Measurements from ENCODE around the gene NABP1.

Gene NABP1

GRCh38 chr2:191650896-191651773, 26.8 kb upstream of the NABP1 start:
- DNase-seq, result no peak

GRCh38 chr2:191653667-191654391, 24.1 kb upstream of the NABP1 start:
- no peak for DNase-seq

DNA sequence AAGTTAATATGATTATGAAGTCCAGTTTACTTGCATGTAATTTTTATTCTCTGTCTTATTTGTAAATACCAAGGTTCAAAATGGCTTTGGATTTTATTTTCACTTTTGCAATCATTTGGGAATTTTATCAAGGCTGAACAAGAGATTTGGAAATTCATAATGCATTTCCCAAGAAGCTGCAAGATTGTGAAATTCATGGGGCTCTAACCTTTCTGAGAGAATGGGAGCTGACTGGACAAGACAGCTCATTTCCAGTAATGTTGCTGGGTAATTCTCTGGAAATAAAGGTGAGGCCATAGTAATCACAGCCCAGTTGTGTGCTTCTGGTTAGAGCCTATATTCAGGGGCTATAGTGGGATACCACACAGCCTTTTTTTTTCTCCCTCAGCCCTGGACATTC, 21.5 kb upstream of the NABP1 start:
- DNase-seq, result no peak

DNA sequence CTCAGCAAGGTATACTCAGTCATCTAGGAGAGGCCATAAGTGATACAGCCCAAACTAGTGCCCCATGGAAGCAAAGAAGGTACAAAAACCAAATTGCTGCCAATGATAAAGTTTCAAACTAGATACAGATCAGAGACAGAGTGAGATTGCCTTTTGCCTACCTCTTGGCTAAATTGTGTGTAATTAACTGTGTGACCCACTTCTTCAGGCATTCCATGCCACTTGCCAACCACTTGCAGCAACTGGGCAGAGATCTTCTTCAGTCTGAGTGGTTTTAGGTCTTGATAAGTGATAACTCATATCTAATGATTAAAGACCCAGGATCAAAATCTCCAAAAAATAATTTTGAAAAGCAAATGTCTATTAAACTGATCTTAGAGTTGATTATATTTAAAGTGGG, 21.1 kb upstream of the NABP1 start:
- DNase-seq, result no peak

DNA sequence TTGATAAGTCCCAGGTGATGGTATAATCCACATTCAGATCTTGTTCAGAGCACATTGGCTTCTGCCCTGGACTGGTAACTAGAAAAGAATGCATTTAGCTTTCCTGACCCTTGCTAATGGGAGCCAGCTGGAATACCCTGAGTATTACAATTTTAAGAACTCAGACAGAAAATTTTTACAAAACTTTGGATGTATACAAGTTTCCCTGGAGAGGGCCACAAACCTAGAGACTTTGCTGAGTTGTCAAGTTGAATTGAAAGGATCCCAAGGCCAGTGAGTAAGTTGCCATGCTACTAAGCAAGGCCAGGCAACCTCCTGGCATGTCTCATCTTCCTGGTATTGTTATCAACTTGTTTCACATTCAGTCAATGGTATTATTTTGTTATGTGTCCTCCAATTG, 20.0 kb upstream of the NABP1 start:
- no peak for DNase-seq

GRCh38 chr2:191659198-191659597, 18.7 kb upstream of the NABP1 start:
- DNase-seq, result no peak

DNA sequence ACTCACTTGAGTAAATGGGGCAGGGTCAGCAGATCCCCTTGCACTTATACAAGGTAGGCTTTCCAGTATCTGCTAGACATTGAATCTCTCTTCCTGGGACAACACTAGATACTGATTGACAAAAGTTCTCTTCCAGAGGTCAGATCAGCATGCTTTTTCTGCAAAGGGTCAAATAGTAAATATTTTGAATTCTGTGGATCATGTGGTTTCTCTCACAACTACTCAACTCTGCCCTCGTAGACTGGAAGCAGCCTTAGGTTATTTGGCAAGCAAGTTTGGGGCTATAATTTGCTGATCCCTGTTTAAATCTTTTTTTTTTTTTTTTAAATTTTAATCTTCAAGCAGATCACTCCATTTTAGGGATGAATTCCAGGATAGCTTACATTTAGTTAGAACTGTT, 17.4 kb upstream of the NABP1 start:
- DNase-seq, result no peak

- no peak for DNase-seq
Measured at GRCh38 chr2:191661097-191661924, 16.6 kb upstream of the NABP1 start.

DNA sequence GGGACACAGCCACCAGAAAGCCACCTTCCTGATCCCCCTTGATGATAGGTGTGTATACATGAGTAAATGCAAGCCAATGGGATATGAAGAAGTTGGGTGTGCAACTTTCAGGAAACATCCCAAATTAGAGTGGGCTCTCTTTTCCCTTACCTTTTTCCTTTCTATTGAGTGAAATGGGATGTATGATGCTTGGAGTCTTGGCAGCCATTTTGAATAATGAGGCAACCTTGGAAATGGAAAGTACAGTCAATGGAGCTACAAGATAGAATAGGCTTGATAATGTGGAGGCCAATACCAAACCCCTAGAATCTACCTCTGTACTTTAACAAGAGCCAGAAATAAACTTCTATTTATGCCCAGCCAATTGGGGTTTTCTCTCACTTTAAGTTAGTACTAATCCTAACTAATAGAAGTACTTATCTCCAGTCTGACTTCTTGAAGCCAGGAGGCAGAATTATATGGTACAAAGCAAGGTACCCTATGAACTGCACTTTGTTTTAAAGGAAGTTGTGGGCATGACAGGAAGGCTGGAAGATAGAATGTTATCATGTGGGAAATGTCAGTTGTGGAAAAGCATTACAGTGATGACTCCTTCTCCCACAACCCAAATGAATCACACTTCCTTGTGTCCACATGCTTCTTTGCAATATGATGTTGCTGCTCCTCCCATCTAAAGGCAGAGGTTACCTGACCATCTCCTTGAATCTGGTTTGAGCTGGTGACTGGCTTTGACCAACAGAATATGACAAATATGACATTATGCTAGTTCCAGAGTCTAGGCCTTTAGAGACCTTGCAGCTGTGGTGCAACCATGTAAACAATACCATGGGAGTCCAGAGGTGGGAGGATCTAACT, 12.9 kb upstream of the NABP1 start:
- DNase-seq, result no peak

DNA sequence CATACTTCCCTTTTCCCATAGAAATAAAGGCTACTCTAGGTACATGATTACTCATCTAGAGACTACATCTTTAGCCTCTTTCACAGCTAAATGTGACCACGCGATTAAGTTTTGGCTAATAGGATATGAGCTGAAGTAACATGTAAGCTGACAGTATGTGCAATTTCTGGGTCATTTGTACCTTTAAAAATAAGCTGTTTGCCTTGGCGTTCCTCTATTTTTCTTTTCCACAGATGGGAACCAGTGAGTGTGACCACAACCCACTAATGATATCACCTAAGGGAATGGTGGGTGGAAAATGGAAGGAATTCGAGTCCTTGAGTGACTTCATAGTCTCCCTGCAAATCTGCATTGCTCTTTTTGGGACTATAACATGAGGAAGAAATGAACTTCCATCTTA, 11.7 kb upstream of the NABP1 start:
- DNase-seq, result no peak

- no peak for DNase-seq
Measured at GRCh38 chr2:191666732-191667131, 11.2 kb upstream of the NABP1 start.

DNA sequence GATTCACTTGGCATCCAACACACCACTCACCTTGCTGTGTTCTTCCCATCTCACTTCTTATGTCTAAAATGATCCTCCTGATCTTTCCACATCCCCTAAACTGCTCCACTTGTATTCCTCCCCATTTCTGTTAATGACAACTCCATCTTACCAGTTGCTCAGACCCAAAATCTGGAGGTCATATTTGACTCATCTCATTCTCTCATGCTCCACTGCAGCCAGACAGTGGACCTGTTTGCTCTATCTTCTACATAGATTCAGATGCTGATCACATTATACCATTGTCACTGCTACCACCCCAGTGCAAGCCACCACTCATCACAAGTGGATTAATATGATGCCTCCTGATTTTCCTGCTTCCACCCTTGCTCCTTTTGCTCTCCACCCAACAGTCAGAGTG, 7.9 kb upstream of the NABP1 start:
- no peak for DNase-seq

GRCh38 chr2:191670787-191671186, 7.1 kb upstream of the NABP1 start:
- DNase-seq, result no peak

DNA sequence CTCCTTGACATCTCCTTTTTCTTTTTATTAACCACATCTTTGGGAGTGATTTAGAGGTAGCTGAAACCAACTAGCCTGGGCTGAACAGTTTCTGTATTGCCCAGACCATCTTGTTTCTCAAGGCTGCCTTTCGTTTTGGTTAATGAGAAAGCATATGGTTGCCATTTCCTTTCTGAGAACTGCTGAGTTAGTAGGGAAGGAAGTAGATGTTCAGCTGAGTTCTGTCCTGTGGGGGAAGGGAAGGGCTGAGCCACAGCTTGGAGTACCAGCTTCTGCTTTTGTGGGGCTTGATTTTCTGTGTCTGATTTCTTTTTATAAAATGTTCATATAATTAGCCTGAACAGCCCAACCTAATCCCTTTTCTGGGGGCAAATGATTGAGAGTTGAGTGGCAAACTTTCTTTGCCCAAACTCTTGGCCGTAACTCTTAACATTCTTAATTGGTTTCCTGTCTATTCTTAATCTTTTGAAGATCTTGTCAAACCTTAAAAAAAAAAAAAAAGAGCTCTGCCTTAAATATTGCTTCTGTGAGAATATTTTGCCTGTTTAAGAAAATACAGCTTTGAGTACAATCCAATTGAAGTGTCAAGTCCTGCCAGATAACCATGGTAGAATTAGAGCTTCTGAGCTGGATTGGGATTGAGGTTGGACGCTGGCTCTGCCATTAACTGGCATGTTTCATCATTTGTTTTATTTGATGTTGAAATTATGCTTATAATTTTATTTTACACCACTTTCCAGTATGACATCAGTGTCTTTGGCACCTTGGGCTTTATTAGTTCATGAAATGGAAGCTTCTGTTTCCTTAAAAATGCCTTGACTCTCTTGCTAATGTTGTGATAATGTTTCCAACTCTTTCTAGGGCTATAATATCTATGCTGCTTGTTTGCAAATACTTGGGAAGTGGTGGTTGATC, 1.9 kb upstream of the NABP1 start:
- DNase-seq, result peak; percentile 69

- DNase-seq, result peak; percentile 64
Measured at GRCh38 chr2:191676790-191677645, 918 bp upstream of the NABP1 start.

DNA sequence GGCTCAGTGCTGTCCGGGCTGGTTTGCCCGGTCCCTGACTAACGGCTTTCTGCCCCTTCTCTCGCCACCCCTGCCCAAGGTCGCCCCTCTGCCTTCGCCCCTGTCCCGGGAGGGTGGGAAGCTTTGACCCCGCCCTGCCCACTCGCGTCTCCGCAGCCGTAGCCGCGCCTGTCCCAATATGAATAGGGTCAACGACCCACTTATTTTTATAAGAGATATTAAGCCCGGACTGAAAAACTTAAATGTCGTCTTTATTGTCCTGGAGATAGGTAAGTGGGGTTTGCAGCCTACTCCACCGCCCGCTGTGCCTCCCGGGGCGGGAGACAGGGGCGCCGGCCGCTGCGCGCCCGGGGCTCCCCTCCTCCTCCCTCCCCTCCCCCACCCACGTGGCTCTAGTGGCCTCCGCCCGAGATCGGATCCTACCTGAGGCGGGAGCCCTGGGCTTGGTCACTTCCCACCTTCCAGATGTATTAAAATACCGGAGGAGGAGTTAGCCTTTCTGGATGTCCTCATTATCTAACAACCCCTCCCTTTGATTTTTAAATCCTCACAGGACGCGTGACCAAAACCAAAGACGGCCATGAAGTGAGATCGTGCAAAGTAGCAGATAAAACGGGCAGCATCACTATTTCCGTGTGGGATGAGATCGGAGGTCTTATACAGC, 633 bp downstream of the NABP1 start:
- DNase-seq, result peak; percentile 83

DNA sequence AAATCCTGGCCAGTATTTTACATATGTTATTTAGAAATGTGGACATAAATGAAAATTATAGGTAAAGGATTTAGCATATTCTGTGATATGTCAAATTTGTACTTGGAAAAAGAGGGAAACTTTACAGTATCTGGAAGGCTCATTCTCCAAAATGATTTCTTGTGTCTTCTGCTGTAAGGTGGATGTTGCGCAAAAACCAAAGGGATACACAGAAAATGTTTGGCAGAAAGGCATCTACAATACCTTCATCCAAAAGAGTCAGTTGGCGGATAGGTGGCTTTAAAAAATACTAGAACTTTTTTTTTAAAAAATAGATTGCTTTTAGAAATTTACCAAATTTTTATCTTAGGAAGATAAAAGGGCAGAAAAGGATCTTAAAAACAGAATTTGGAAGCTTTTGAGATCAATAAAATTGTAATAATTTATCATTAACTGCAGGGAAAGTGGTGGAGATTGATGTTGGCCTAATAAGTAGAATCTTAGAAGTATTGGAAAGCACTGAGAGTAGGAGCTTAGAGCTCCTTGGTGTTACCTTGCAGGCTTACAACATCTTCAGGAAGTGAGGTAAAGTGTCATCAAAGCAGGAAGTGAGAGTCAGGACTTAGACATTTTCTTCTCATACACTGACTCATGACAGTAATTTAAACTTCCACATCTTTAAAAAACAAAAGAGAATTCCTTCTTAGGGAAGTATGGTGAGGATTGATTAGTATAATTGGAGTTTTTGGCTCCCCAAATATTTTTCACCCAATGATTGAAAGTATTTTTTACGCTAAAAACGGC, 2.1 kb downstream of the NABP1 start:
- DNase-seq, result no peak

DNA sequence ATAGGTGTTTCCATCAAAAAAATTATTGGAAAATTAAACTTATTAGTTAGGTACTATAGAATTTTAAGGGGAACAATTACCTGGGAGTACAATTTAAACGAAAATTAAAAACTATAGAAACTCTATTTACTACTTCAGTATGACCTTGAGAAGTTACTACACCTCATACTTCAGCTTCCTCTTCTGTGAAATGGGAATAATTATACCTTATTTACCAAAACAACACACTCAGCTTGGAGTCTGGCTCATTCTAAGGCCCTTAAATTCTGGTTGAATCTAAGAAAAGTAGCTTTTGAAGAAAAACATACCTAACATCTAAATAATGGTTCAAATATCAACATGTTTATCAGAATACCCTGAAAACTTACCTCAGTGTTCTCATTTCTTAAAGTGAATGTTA, 2.7 kb downstream of the NABP1 start:
- no peak for DNase-seq

DNA sequence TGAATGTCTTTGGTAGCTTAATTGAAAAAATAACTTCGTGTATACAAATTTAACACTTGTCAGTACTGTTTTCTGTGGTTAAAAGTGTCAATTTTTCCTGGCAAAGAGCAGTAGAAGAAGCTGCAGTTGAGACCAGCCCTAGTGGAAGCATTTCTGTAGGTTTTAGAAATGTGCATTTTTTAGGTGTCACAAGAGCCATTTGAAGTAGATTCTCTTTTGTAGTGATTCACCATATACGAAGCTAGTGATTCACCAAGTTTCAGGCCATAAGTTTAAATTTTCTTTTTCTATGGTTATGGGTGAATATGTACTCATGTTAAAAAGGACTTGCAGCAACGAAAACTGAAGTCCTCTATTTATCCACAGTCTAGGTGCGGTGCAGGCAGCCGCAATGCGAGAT, 4.2 kb downstream of the NABP1 start:
- DNase-seq, result no peak
